ENCODE data around the gene FMO5. TPM values are rescaled to one million over a fixed set of nuclear protein-coding genes. Genes with fewer than 3 reads are reported as not detected.

FMO5 gene
- polyA plus RNA-seq, 1 donor (not counting 4 experiments of a cell fraction or from before 2014, with no cell fraction given): 0.31 TPM

DNA sequence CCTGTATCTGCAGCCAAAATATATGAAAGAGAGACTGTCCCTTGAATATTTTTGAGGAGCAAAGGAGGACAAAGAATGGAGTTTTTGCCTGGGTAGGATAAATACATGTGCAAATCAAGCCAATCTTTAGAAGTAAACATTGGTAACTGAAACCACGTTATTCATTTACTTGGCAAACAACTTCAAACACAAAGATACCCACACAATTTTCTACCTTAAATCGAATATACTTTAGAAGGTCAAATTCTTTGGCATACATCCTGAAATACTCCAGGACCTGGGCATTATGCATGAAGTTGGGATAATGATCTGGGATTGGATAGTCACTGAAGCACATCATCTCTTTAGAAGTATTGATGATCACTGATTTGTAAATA lies 9.6 kb downstream of the FMO5 start:
- Histone ChIP-seq H3K9me1 (ENCODE audit: control insufficient read depth, extremely low read depth, insufficient read depth, low read length) (no peaks in the 10 kb centered on the region), H3K9ac (ENCODE audit: control insufficient read depth, extremely low read depth, insufficient read depth, low read length) (no peak overlapping the region), H3K79me2 (ENCODE audit: control insufficient read depth, insufficient read depth, low read length) (no peaks in the 10 kb centered on the region), H3K9me3 (ENCODE audit: control insufficient read depth, low read depth, low read length) (no peaks in the 10 kb centered on the region), H4K20me1 (ENCODE audit: control insufficient read depth, extremely low read depth, insufficient read depth, low read length) (no peaks in the 10 kb centered on the region), H3K27me3 (ENCODE audit: control insufficient read depth, extremely low read depth, insufficient read depth, low read length) (no peaks in the 10 kb centered on the region), H3K4me3 (ENCODE audit: control insufficient read depth in 2 of 3, extremely low read depth in 1 of 3, insufficient read depth in 2 of 3, low read depth in 1 of 3, low read length in 3 of 3) (no peak overlapping the region), H3K27ac (ENCODE audit: control insufficient read depth, insufficient read depth, low read length) (no peak overlapping the region), H3K36me3 (ENCODE audit: control insufficient read depth in 2 of 2, extremely low read depth in 1 of 2, insufficient read depth in 2 of 2, low read length in 2 of 2) (no peaks in the 10 kb centered on the region), H2AFZ (ENCODE audit: control insufficient read depth, low read length) (no peak overlapping the region), H3K4me2 (ENCODE audit: control insufficient read depth, extremely low read depth, insufficient read depth, low read depth, low read length) (no peak overlapping the region), H3K4me1 (ENCODE audit: control insufficient read depth, extremely low read depth, insufficient read depth, low read length) (no peaks in the 10 kb centered on the region)
- FAIRE-seq (no peak), DNase-seq (ENCODE audit: low read depth, low spot score) (no peak)
- dilution Hi-C loops (cut with MboI; ENCODE audit: extremely low pct_ligation_motif_present, low sequenced_read_pairs): no loop called here
- TF ChIP-seq, protein P1, sequence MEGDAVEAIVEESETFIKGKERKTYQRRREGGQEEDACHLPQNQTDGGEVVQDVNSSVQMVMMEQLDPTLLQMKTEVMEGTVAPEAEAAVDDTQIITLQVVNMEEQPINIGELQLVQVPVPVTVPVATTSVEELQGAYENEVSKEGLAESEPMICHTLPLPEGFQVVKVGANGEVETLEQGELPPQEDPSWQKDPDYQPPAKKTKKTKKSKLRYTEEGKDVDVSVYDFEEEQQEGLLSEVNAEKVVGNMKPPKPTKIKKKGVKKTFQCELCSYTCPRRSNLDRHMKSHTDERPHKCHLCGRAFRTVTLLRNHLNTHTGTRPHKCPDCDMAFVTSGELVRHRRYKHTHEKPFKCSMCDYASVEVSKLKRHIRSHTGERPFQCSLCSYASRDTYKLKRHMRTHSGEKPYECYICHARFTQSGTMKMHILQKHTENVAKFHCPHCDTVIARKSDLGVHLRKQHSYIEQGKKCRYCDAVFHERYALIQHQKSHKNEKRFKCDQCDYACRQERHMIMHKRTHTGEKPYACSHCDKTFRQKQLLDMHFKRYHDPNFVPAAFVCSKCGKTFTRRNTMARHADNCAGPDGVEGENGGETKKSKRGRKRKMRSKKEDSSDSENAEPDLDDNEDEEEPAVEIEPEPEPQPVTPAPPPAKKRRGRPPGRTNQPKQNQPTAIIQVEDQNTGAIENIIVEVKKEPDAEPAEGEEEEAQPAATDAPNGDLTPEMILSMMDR (optimal IDR thresholded peaks at IDR 0.05 in 1 of 3, IDR thresholded peaks at IDR 0.05 in 1 of 3, conservative IDR thresholded peaks at IDR 0.05 in 1 of 3; ENCODE audit: extremely low read depth in 1 of 3, insufficient read depth in 2 of 3, low read length in 3 of 3): no peak
- no peak for TF ChIP-seq EZH2 (IDR thresholded peaks at IDR 0.05; ENCODE audit: low read length)

DNA sequence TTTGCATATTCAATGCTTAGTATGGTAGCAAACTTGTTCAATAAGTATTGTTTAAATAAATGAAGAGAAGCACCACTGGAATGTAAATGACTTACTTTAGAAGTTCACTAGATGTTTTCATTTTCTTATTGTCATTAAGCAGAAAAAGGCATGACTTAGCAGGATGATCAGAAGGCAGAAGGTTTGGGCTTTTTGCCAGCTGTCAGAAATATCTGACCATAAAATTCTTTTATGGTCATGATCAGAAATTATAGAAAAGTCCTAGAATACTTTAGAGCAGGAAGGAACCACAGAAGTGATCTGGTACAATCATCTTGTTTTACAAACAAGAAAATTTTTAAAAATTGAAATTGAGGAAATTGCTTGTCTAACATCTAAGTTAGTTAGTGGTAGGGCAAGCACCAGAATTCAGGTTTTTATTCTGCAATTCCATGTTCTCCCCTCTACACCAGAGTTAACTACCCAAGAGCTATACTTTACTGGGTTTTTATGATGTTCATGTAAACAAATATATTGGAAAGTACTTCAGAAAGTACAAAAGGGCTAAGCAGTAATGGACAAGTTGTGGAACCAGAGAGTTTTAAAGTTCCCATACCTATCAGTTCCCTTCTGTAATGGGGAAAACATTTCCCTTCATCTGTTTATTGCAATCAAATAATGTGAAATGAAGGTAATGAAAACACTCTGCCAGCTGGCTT lies 10.1 kb downstream of the FMO5 start:
- dilution Hi-C loops (cut with MboI; ENCODE audit: extremely low pct_ligation_motif_present, low sequenced_read_pairs): no loop called here
- Histone ChIP-seq H3K9me3 (ENCODE audit: control insufficient read depth, low read depth, low read length) (no peaks in the 10 kb centered on the region), H2AFZ (ENCODE audit: control insufficient read depth, low read length) (no peak overlapping the region), H3K4me2 (ENCODE audit: control insufficient read depth, extremely low read depth, insufficient read depth, low read depth, low read length) (no peak overlapping the region), H3K9me1 (ENCODE audit: control insufficient read depth, extremely low read depth, insufficient read depth, low read length) (no peaks in the 10 kb centered on the region), H3K36me3 (ENCODE audit: control insufficient read depth in 2 of 2, extremely low read depth in 1 of 2, insufficient read depth in 2 of 2, low read length in 2 of 2) (no peaks in the 10 kb centered on the region), H3K79me2 (ENCODE audit: control insufficient read depth, insufficient read depth, low read length) (no peaks in the 10 kb centered on the region), H3K27ac (ENCODE audit: control insufficient read depth, insufficient read depth, low read length) (no peak overlapping the region), H3K4me3 (ENCODE audit: control insufficient read depth in 2 of 3, extremely low read depth in 1 of 3, insufficient read depth in 2 of 3, low read depth in 1 of 3, low read length in 3 of 3) (no peak overlapping the region), H3K9ac (ENCODE audit: control insufficient read depth, extremely low read depth, insufficient read depth, low read length) (no peak overlapping the region), H4K20me1 (ENCODE audit: control insufficient read depth, extremely low read depth, insufficient read depth, low read length) (no peaks in the 10 kb centered on the region), H3K4me1 (ENCODE audit: control insufficient read depth, extremely low read depth, insufficient read depth, low read length) (no peaks in the 10 kb centered on the region), H3K27me3 (ENCODE audit: control insufficient read depth, extremely low read depth, insufficient read depth, low read length) (no peaks in the 10 kb centered on the region)
- no peak for FAIRE-seq
- no peak for DNase-seq (ENCODE audit: low read depth, low spot score)
- TF ChIP-seq, protein P1 (optimal IDR thresholded peaks at IDR 0.05 in 1 of 3, IDR thresholded peaks at IDR 0.05 in 1 of 3, conservative IDR thresholded peaks at IDR 0.05 in 1 of 3; ENCODE audit: extremely low read depth in 1 of 3, insufficient read depth in 2 of 3, low read length in 3 of 3): no peak
- TF ChIP-seq EZH2 (IDR thresholded peaks at IDR 0.05; ENCODE audit: low read length): no peak

Data from keratinocyte (primary cell).